IPS DF 4.7 (cell line): ENCODE measurements around the gene ZFYVE21.

ENCODE experiments used
- DNase-seq: peaks from one replicate; pipeline ENCODE4 v3.0.0-alpha.2; 2013; ENCODE audit warnings: low spot score; ENCODE audit errors: extremely low read depth

The ZFYVE21 gene

GRCh38 chr14:103737432-103738045 lies 21.9 kb downstream of the ZFYVE21 start:
- DNase-seq = no peak

GRCh38 chr14:103738166-103738565 lies 22.6 kb downstream of the ZFYVE21 start:
- no peak for DNase-seq

GRCh38 chr14:103738701-103739451 lies 23.3 kb downstream of the ZFYVE21 start:
- no peak for DNase-seq

- DNase-seq = no peak
Measured at GRCh38 chr14:103739466-103739792, 23.8 kb downstream of the ZFYVE21 start.

- no peak for DNase-seq
Measured at GRCh38 chr14:103739793-103740501, 24.3 kb downstream of the ZFYVE21 start.

GRCh38 chr14:103740991-103741689 lies 25.5 kb downstream of the ZFYVE21 start:
- DNase-seq = no peak

GRCh38 chr14:103741876-103742275 lies 26.3 kb downstream of the ZFYVE21 start:
- no peak for DNase-seq

- no peak for DNase-seq
Measured at GRCh38 chr14:103742499-103743255, 27.1 kb downstream of the ZFYVE21 start.

GRCh38 chr14:103743691-103744090 lies 28.1 kb downstream of the ZFYVE21 start:
- no peak for DNase-seq

- DNase-seq = no peak
Measured at GRCh38 chr14:103744621-103745395, 29.2 kb downstream of the ZFYVE21 start.

- DNase-seq = no peak
Measured at GRCh38 chr14:103745424-103745823, 29.8 kb downstream of the ZFYVE21 start.

- DNase-seq = no peak
Measured at GRCh38 chr14:103746701-103747100, 31.1 kb downstream of the ZFYVE21 start.

GRCh38 chr14:103748534-103748857 lies 32.9 kb downstream of the ZFYVE21 start:
- no peak for DNase-seq

GRCh38 chr14:103749452-103749851 lies 33.8 kb downstream of the ZFYVE21 start:
- no peak for DNase-seq

- no peak for DNase-seq
Measured at GRCh38 chr14:103749860-103750259, 34.2 kb downstream of the ZFYVE21 start.

GRCh38 chr14:103753774-103754173 lies 38.2 kb downstream of the ZFYVE21 start:
- DNase-seq = no peak

GRCh38 chr14:103755060-103755459 lies 39.5 kb downstream of the ZFYVE21 start:
- DNase-seq = no peak

GRCh38 chr14:103758059-103758776 lies 42.6 kb downstream of the ZFYVE21 start:
- no peak for DNase-seq

- DNase-seq = no peak
Measured at GRCh38 chr14:103762036-103762435, 46.4 kb downstream of the ZFYVE21 start.

GRCh38 chr14:103762541-103762940 lies 46.9 kb downstream of the ZFYVE21 start:
- DNase-seq = no peak
